H1 (cell line): ENCODE results near the gene TLE1. TPM values are rescaled to one million over a fixed set of nuclear protein-coding genes. Genes with fewer than 3 reads are reported as not detected.

Experiments
- CTCF ChIA-PET: fragments of 300-600 bp; sonication (Branson Sonifier 250); formaldehyde crosslinking; loops from one replicate; lab custom pipeline; 2021; ENCODE audit not compliant: partially characterized antibody; lab: Charles Lee
- POLR2A ChIA-PET: fragments of 300-600 bp; sonication (Branson Sonifier 250); formaldehyde crosslinking; loops from one replicate; lab custom pipeline; 2021; ENCODE audit warnings: inconsistent platforms; ENCODE audit not compliant: partially characterized antibody; lab: Charles Lee
- DNase-seq, 2 experiments: peaks; one replicate each; pipeline versions ENCODE4 v3.0.0 to v3.0.0-alpha.2; 2010 to 2022; ENCODE audit warnings: low spot score in 2 of 2, low read depth in 1 of 2, mixed read lengths in 1 of 2
- FAIRE-seq: peaks from 2 replicates; lab custom pipeline; 2011; peaks lifted over from hg19 to GRCh38; lab: Jason Lieb, UNC
- H2AFZ ChIP-seq: 2 replicates; pipeline ENCODE4 v1.8.1; 2012; ENCODE audit warnings: low read length, inconsistent platforms
- H2AK5ac ChIP-seq: 2 replicates; pipeline ENCODE4 v1.6.1; 2013; ENCODE audit warnings: low read depth, low read length
- H2BK120ac ChIP-seq: replicated peaks from 2 replicates; pipeline ENCODE3; 2013; ENCODE audit warnings: low read depth, low read length, inconsistent platforms
- H2BK12ac ChIP-seq: 2 replicates; pipeline ENCODE4 v1.6.1; 2013; ENCODE audit warnings: low read depth, low read length
- H2BK15ac ChIP-seq: 2 replicates; pipeline ENCODE4 v1.6.1; 2013; ENCODE audit warnings: low read length
- H2BK20ac ChIP-seq: 2 replicates; pipeline ENCODE4 v1.6.1; 2013; ENCODE audit warnings: low read length
- H2BK5ac ChIP-seq: 2 replicates; pipeline ENCODE4 v1.6.1; 2013; ENCODE audit warnings: low read depth, low read length
- H3K14ac ChIP-seq: 2 replicates; pipeline ENCODE4 v1.6.1; 2013; ENCODE audit warnings: inconsistent platforms; ENCODE audit not compliant: insufficient read length
- H3K18ac ChIP-seq: 2 replicates; pipeline ENCODE4 v1.6.1; 2013; ENCODE audit warnings: low read length; ENCODE audit errors: extremely low read depth
- H3K23ac ChIP-seq: 2 replicates; pipeline ENCODE4 v1.6.1; 2013; ENCODE audit warnings: inconsistent platforms; ENCODE audit not compliant: insufficient read length
- H3K23me2 ChIP-seq: 2 replicates; pipeline ENCODE4 v1.6.1; 2013; ENCODE audit warnings: low read depth, low read length
- H3K27ac ChIP-seq: 2 replicates; pipeline ENCODE4 v1.6.1; 2011; ENCODE audit warnings: low read depth, low read length, inconsistent platforms
- H3K27me3 ChIP-seq, 4 experiments: replicated peaks in 1 of 4; 1 replicate in 1 of 4; 2 replicates in 3 of 4; pipeline versions ENCODE4 v1.6.1 to v1.8.1; 2011 to 2013; ENCODE audit warnings: low read length in 3 of 4, mild to moderate bottlenecking in 3 of 4, inconsistent platforms in 2 of 4, mixed read lengths in 2 of 4, moderate library complexity in 1 of 4; ENCODE audit not compliant: control insufficient read depth in 3 of 4, insufficient read depth in 3 of 4; ENCODE audit errors: extremely low read depth in 1 of 4
- H3K36me3 ChIP-seq, 4 experiments: 2 replicates each; pipeline versions ENCODE4 v1.6.1 to v1.8.1; 2011 to 2013; ENCODE audit warnings: mild to moderate bottlenecking in 4 of 4, low read length in 3 of 4, moderate library complexity in 2 of 4, control low read depth in 1 of 4, inconsistent platforms in 1 of 4; ENCODE audit not compliant: insufficient read depth in 4 of 4, control insufficient read depth in 2 of 4
- H3K4ac ChIP-seq: replicated peaks from 2 replicates; pipeline ENCODE3; 2013; ENCODE audit warnings: low read length, low read depth, mixed read lengths, inconsistent platforms; ENCODE audit not compliant: insufficient read length
- H3K4me1 ChIP-seq, 4 experiments: replicated peaks in 1 of 4; 1 replicate in 1 of 4; 2 replicates in 3 of 4; pipeline versions ENCODE4 v1.6.1 to v1.8.1; 2011 to 2013; ENCODE audit warnings: low read length in 3 of 4, inconsistent platforms in 2 of 4, mixed read lengths in 1 of 4; ENCODE audit not compliant: insufficient read depth in 4 of 4, control insufficient read depth in 3 of 4
- H3K4me2 ChIP-seq, 2 experiments: 2 replicates each; pipeline versions ENCODE4 v1.6.1 to v1.8.1; 2011 to 2013; ENCODE audit warnings: low read depth in 2 of 2, low read length in 2 of 2, control low read depth in 1 of 2, inconsistent platforms in 1 of 2, mild to moderate bottlenecking in 1 of 2; ENCODE audit not compliant: insufficient read depth in 1 of 2
- H3K4me3 ChIP-seq, 4 experiments: fragments of 200-600, 300-600 bp in 1 of 4; sonication (generic), shearing (Covaris generic), sonication (Bioruptor Twin) in 1 of 4; 2 replicates each; pipeline versions ENCODE4 v1.5.1 to v1.8.1; 2011 to 2016; ENCODE audit warnings: low read length in 4 of 4, low read depth in 3 of 4, control low read depth in 2 of 4, inconsistent platforms in 2 of 4, mild to moderate bottlenecking in 2 of 4, mixed read lengths in 1 of 4, moderate library complexity in 1 of 4; ENCODE audit not compliant: insufficient read depth in 2 of 4; ENCODE audit errors: extremely low read depth in 1 of 4
- H3K56ac ChIP-seq: replicated peaks from 2 replicates; pipeline ENCODE3; 2013; ENCODE audit warnings: low read depth, mild to moderate bottlenecking, mixed read lengths, low read length, inconsistent platforms; ENCODE audit not compliant: insufficient read length
- H3K79me1 ChIP-seq: 2 replicates; pipeline ENCODE4 v1.6.1; 2013; ENCODE audit warnings: low read depth, low read length, control low read depth
- H3K79me2 ChIP-seq, 2 experiments: 2 replicates each; pipeline versions ENCODE4 v1.6.1 to v1.8.1; 2012 to 2013; ENCODE audit warnings: low read length in 2 of 2, mild to moderate bottlenecking in 2 of 2, inconsistent platforms in 1 of 2; ENCODE audit not compliant: insufficient read depth in 2 of 2, control insufficient read depth in 1 of 2
- H3K9ac ChIP-seq, 4 experiments: replicated peaks in 1 of 4; 1 replicate in 1 of 4; 2 replicates in 3 of 4; pipeline versions ENCODE4 v1.6.1 to v1.8.1; 2011 to 2013; ENCODE audit warnings: low read depth in 3 of 4, low read length in 3 of 4, control low read depth in 2 of 4, mild to moderate bottlenecking in 2 of 4, moderate library complexity in 2 of 4, inconsistent platforms in 1 of 4; ENCODE audit errors: extremely low read depth in 1 of 4
- H3K9me3 ChIP-seq, 2 experiments: 2 replicates each; pipeline versions ENCODE4 v1.6.1 to v1.8.1; 2012 to 2013; ENCODE audit warnings: mild to moderate bottlenecking in 2 of 2, moderate library complexity in 2 of 2, control low read depth in 1 of 2, inconsistent platforms in 1 of 2, low read depth in 1 of 2, low read length in 1 of 2, mixed read lengths in 1 of 2; ENCODE audit not compliant: insufficient read depth in 2 of 2
- H4K20me1 ChIP-seq, 2 experiments: replicated peaks in 1 of 2; 2 replicates each; pipeline versions ENCODE3 to v1.8.1; 2011 to 2013; ENCODE audit warnings: inconsistent platforms in 2 of 2, low read length in 2 of 2, mild to moderate bottlenecking in 1 of 2; ENCODE audit not compliant: insufficient read depth in 2 of 2, control insufficient read depth in 1 of 2
- H4K5ac ChIP-seq: 2 replicates; pipeline ENCODE4 v1.6.1; 2013; ENCODE audit warnings: low read length, low read depth, mixed read lengths, inconsistent platforms; ENCODE audit not compliant: insufficient read length
- H4K8ac ChIP-seq: 2 replicates; pipeline ENCODE4 v1.8.0; 2013; ENCODE audit warnings: mild to moderate bottlenecking, moderate library complexity, low read length, inconsistent platforms; ENCODE audit not compliant: insufficient read depth; ENCODE audit errors: extremely low read depth
- H4K91ac ChIP-seq: replicated peaks from 2 replicates; pipeline ENCODE3; 2013; ENCODE audit warnings: low read length, mixed read lengths, inconsistent platforms; ENCODE audit not compliant: insufficient read length
- EGR1 ChIP-seq: IDR thresholded peaks from 2 replicates; pipeline ENCODE4 v1.6.1; 2011; ENCODE audit warnings: low read depth, low read length, borderline replicate concordance
- EZH2 ChIP-seq: fragments of 200-600 bp; sonication (generic); IDR thresholded peaks from 2 replicates; pipeline ENCODE4 v1.7.1; 2012; ENCODE audit warnings: low read depth, mild to moderate bottlenecking, moderate library complexity, low read length, inconsistent platforms; ENCODE audit not compliant: severe bottlenecking
- FOSL1 ChIP-seq: IDR thresholded peaks from 2 replicates; pipeline ENCODE4 v1.6.1; 2011; ENCODE audit warnings: mild to moderate bottlenecking, low read depth, low read length, moderate library complexity; ENCODE audit not compliant: insufficient read depth
- JUN ChIP-seq: IDR thresholded peaks from 2 replicates; pipeline ENCODE4 v1.6.1; 2011; ENCODE audit warnings: low read depth, mild to moderate bottlenecking, improper control_type of control experiment, low read length
- POU5F1 ChIP-seq: IDR thresholded peaks from 2 replicates; pipeline ENCODE4 v1.6.1; 2011; ENCODE audit warnings: low read depth, mild to moderate bottlenecking, low read length, moderate library complexity
- RNF2 ChIP-seq: fragments of 200-900, 300-1000 bp; sonication (generic); IDR thresholded peaks from 2 replicates; pipeline ENCODE4 v1.7.1; 2016; ENCODE audit warnings: borderline replicate concordance, low read depth, mild to moderate bottlenecking, antibody characterized with exemption, low read length; ENCODE audit not compliant: poor library complexity, severe bottlenecking; ENCODE audit errors: missing control alignments
- SP4 ChIP-seq: IDR thresholded peaks from 2 replicates; pipeline ENCODE4 v1.6.1; 2012; ENCODE audit warnings: low read length, inconsistent platforms
- TAF1 ChIP-seq: IDR thresholded peaks from 2 replicates; pipeline ENCODE4 v1.6.1; 2011; ENCODE audit warnings: mild to moderate bottlenecking, low read depth, low read length
- TAF7 ChIP-seq: optimal IDR thresholded peaks from 2 replicates; pipeline ENCODE3; 2011; ENCODE audit warnings: low read depth, mild to moderate bottlenecking, inconsistent platforms, low read length, moderate library complexity, borderline replicate concordance
- WGBS, 2 experiments: shearing (Covaris generic) in 1 of 2; methylation state at CpG; one replicate each; pipeline versions ENCODE4 v1.1.6 to v1.1.7; 2013 to 2015; ENCODE audit warnings: low lambda C conversion rate in 2 of 2, mixed read lengths in 2 of 2, inconsistent platforms in 1 of 2, low coverage in 1 of 2, missing lambda C conversion rate in 1 of 2; ENCODE audit not compliant: insufficient replicate concordance in 2 of 2, insufficient coverage in 1 of 2, insufficient read length in 1 of 2; ENCODE audit errors: extremely low coverage in 1 of 2, missing lambda C conversion rate in 1 of 2; 5-methylcytosine and 5-hydroxymethylcytosine counted together
- polyA plus RNA-seq, 7 experiments: library from polyadenylated mRNA; depleted of rRNA in 3 of 7; stranded (reverse) in 5 of 7; unstranded in 2 of 7; fragments of >200 nt in 5 of 7; fragments of 200-250 nt in 2 of 7; gene quantifications; 1 replicate in 5 of 7; 2 replicates in 1 of 7; 4 replicates in 1 of 7; pipeline versions ENCODE4 v1.2.1 to v1.2.3, GENCODE V29; 2011 to 2013; ENCODE audit warnings: missing spikeins in 2 of 7, mixed read lengths in 2 of 7
- total RNA-seq: library from RNA; stranded (reverse); fragmentation: NEBNext Ultra II Directional; extraction: Animal tissue kit (Norgen Biotek cat#: 25700); gene quantifications from 2 replicates; pipeline ENCODE4 v1.2.1, GENCODE V29; 2021
- TF ChIP-seq, protein P1 (sequence below): IDR thresholded peaks from 2 replicates; pipeline ENCODE4 v1.6.1; 2012; ENCODE audit warnings: low read length, inconsistent platforms

TLE1 gene
- total and polyA plus RNA-seq, 2 of the 8 experiments (the other 6 are each of a cell fraction or from before 2014, with no cell fraction given) = 81.8 to 91.6 TPM

DNA sequence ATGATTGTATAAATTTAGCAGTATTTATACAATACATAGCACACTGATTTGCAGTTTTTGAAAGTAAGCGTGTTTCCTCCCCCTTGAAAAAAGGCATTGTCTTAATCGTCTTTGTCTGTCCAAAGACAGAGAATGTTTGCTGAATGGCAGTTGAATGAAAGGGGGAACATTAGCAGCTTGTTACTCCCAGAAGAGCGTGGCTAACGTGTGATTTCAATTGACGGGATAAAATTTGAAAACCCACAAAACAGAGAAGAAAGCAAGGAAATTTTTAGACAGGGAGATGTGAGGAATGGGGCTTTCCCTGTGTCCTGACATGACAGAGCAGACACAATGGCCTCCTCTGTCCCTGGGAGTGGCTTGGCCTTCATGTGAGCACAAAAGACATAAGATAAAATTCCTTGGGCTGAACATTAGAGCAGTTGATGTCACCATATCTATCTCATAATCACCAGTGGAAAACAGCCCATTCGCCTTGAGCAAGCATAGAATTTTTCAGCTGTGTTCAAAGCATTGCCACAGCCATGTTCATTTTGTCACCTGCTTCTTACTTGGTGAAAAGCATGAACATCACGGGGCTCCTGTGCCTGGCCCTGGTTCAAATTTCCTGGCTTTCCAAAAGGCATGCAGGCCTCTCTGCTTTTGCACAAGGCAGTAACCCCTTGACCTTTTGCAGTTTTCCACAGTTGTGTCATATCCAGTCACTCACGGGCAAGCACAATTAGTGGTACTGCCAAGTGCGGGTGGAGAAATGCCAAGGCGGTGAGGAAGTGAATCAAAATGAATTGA lies 126.9 kb downstream of the TLE1 start:
- no peak for DNase-seq
- H3K4me3 ChIP-seq = no peak overlapping the region
- H4K91ac ChIP-seq = no peak overlapping the region
- H3K36me3 ChIP-seq = no peaks in the 10 kb centered on the region
- H2AK5ac ChIP-seq = no peak overlapping the region; the same call in 1 of the 2 replicates
- FAIRE-seq = no peak
- H3K56ac ChIP-seq = no peak overlapping the region
- H4K8ac ChIP-seq = no peak overlapping the region
- H2BK15ac ChIP-seq = no peak overlapping the region
- no peaks in the 10 kb centered on the region for H3K23me2 ChIP-seq
- H3K4me1 ChIP-seq = peaks cover 0 to 6% (median 3%) of the 10 kb centered on the region in 4 experiments; a peak in 2 of 7 replicates
- H2BK5ac ChIP-seq = no peak overlapping the region
- no peaks in the 10 kb centered on the region for H3K27me3 ChIP-seq
- no peak overlapping the region for H3K23ac ChIP-seq
- no peak overlapping the region for H2AFZ ChIP-seq
- H3K4me2 ChIP-seq = no peak overlapping the region
- no peak overlapping the region for H3K27ac ChIP-seq
- POLR2A ChIA-PET = no interaction called here
- no peak overlapping the region for H3K4ac ChIP-seq
- no peaks in the 10 kb centered on the region; a peak in 1 of 4 replicates for H3K9me3 ChIP-seq
- CTCF ChIA-PET = no interaction called here
- H4K5ac ChIP-seq = no peak overlapping the region
- H3K18ac ChIP-seq = no peak overlapping the region
- no peaks in the 10 kb centered on the region for H3K79me2 ChIP-seq
- no peak overlapping the region for H2BK120ac ChIP-seq
- 88% methylated on average over 10 of the region's 10 CpGs; no CpG with 5 or more reads in 1 of the 2 experiments for WGBS, 2 experiments
- H3K79me1 ChIP-seq = no peaks in the 10 kb centered on the region; the same call in 1 of the 2 replicates
- H2BK12ac ChIP-seq = no peak overlapping the region
- H4K20me1 ChIP-seq = no peaks in the 10 kb centered on the region
- no peak overlapping the region for H3K14ac ChIP-seq
- no peak overlapping the region for H3K9ac ChIP-seq
- peak overlapping the region; percentile 34; the same call in 1 of the 2 replicates for H2BK20ac ChIP-seq
- TF ChIP-seq TAF7 (no peak), JUN (no peak), SP4 (no peak), EGR1 (no peak), TAF1 (no peak), FOSL1 (no peak), EZH2 (no peak), RNF2 (no peak), POU5F1 (no peak)
- TF ChIP-seq, protein P1, sequence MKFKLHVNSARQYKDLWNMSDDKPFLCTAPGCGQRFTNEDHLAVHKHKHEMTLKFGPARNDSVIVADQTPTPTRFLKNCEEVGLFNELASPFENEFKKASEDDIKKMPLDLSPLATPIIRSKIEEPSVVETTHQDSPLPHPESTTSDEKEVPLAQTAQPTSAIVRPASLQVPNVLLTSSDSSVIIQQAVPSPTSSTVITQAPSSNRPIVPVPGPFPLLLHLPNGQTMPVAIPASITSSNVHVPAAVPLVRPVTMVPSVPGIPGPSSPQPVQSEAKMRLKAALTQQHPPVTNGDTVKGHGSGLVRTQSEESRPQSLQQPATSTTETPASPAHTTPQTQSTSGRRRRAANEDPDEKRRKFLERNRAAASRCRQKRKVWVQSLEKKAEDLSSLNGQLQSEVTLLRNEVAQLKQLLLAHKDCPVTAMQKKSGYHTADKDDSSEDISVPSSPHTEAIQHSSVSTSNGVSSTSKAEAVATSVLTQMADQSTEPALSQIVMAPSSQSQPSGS = no peak
